HepG2 (cell line): ENCODE results near the gene RBBP8NL. TPM values are rescaled to one million over a fixed set of nuclear protein-coding genes. Genes with fewer than 3 reads are reported as not detected.

Experiments used
- ATF5 ChIP-seq: sonication (generic); formaldehyde crosslinking; IDR thresholded peaks from 2 replicates; pipeline ENCODE4 v1.4.0; 2020; ENCODE audit warnings: mild to moderate bottlenecking, low read depth, missing genetic modification reagents
- CBX1 ChIP-seq: IDR thresholded peaks from one replicate; pipeline ENCODE4 v1.6.1; 2016; ENCODE audit warnings: antibody characterized with exemption, low read depth
- KLF15 ChIP-seq: sonication (generic); formaldehyde crosslinking; IDR thresholded peaks from 2 replicates; pipeline ENCODE4 v1.8.1; 2023; ENCODE audit warnings: borderline replicate concordance, mild to moderate bottlenecking, inconsistent platforms, missing genetic modification reagents, mixed read lengths
- NCOR1 ChIP-seq: fragments of 200-600 bp; sonication (generic); IDR thresholded peaks from 2 replicates; pipeline ENCODE4 v1.7.0; 2017; ENCODE audit warnings: antibody characterized with exemption, low read length, borderline replicate concordance
- NR2F2 ChIP-seq: IDR thresholded peaks from 2 replicates; pipeline ENCODE4 v1.6.1; 2012; ENCODE audit warnings: low read depth, inconsistent platforms, borderline replicate concordance
- PATZ1 ChIP-seq: sonication (generic); formaldehyde crosslinking; IDR thresholded peaks from 2 replicates; pipeline ENCODE4 v1.4.0; 2020; ENCODE audit warnings: missing genetic modification reagents
- RERE ChIP-seq: IDR thresholded peaks from 2 replicates; pipeline ENCODE4 v1.6.1; 2016; ENCODE audit warnings: low read depth, missing genetic modification reagents, missing compliant biosample characterization
- SIX1 ChIP-seq: sonication (generic); formaldehyde crosslinking; IDR thresholded peaks from 2 replicates; pipeline ENCODE4 v1.4.0; 2020; ENCODE audit warnings: missing genetic modification reagents, borderline replicate concordance
- U2AF1 ChIP-seq: fragments of 200-400 bp; formaldehyde crosslinking; optimal IDR thresholded peaks from 2 replicates; pipeline ENCODE3; 2017; ENCODE audit warnings: mild to moderate bottlenecking, low read depth, low read length
- ZFP1 ChIP-seq: IDR thresholded peaks from 2 replicates; pipeline ENCODE4 v1.6.1; 2016
- ZNF101 ChIP-seq: sonication (generic); formaldehyde crosslinking; IDR thresholded peaks from 2 replicates; pipeline ENCODE4 v1.4.0; 2020; ENCODE audit warnings: mild to moderate bottlenecking, low read depth, missing genetic modification reagents, borderline replicate concordance
- ZNF329 ChIP-seq: sonication (generic); formaldehyde crosslinking; IDR thresholded peaks from 2 replicates; pipeline ENCODE4 v1.9.0; 2021; ENCODE audit warnings: low read depth, mild to moderate bottlenecking, missing genetic modification reagents
- ZNF350 ChIP-seq: sonication (generic); formaldehyde crosslinking; IDR thresholded peaks from 2 replicates; pipeline ENCODE4 v1.4.0; 2020; ENCODE audit warnings: mild to moderate bottlenecking, low read depth, missing genetic modification reagents, borderline replicate concordance
- ZNF546 ChIP-seq: sonication (generic); formaldehyde crosslinking; conservative IDR thresholded peaks from 2 replicates; pipeline ENCODE4 v1.8.1; 2023; ENCODE audit warnings: mild to moderate bottlenecking, missing genetic modification reagents
- ZNF576 ChIP-seq: sonication (generic); formaldehyde crosslinking; IDR thresholded peaks from 2 replicates; pipeline ENCODE4 v1.4.0; 2020; ENCODE audit warnings: mild to moderate bottlenecking, missing genetic modification reagents
- polyA plus RNA-seq, 8 experiments: library from polyadenylated mRNA; depleted of rRNA in 3 of 8; stranded (reverse) in 7 of 8; unstranded in 1 of 8; fragments of >200 nt; fragmentation: Illumina TruSeq in 4 of 8; extraction: Trizol in 4 of 8; gene quantifications; 2 replicates each; pipeline versions ENCODE4 v1.2.1 to v1.2.3, GENCODE V29; 2011 to 2016; ENCODE audit warnings: low read depth in 4 of 8, missing spikeins in 1 of 8, mixed read lengths in 1 of 8; ENCODE audit not compliant: insufficient read depth in 1 of 8
- total RNA-seq, 5 experiments: library from RNA; depleted of rRNA; stranded (reverse); fragments of >200 nt; fragmentation: Illumina TruSeq; extraction: Trizol; gene quantifications; 2 replicates each; pipeline ENCODE4 v1.2.3, GENCODE V29; 2016; ENCODE audit warnings: low read depth in 1 of 5
- TF ChIP-seq, protein P1 (sequence below): sonication (generic); formaldehyde crosslinking; IDR thresholded peaks from 2 replicates; pipeline ENCODE4 v1.4.0; 2020; ENCODE audit warnings: missing genetic modification reagents, borderline replicate concordance

The RBBP8NL gene
- total and polyA plus RNA-seq, 2 of the 13 experiments (the other 11 are each of a cell fraction or from before 2014, with no cell fraction given): 0.69 to 0.86 TPM

GRCh38 chr20:62368392-62368975 lies 58.9 kb downstream of the RBBP8NL start (continued):
- TF ChIP-seq KLF15 (CRISPR knock-in tag): peak; percentile 85; the same call in 1 of the 2 replicates
- TF ChIP-seq U2AF1: no peak
- TF ChIP-seq NCOR1: peak; percentile 78
- TF ChIP-seq ZNF329 (CRISPR knock-in tag): no peak
- TF ChIP-seq ZNF350 (CRISPR knock-in tag): peak; percentile 48; the same call in 1 of the 2 replicates
- TF ChIP-seq PATZ1: peak; percentile 94
- no peak for TF ChIP-seq ZNF101 (CRISPR knock-in tag)
- no peak for TF ChIP-seq NR2F2
- TF ChIP-seq, protein P1, sequence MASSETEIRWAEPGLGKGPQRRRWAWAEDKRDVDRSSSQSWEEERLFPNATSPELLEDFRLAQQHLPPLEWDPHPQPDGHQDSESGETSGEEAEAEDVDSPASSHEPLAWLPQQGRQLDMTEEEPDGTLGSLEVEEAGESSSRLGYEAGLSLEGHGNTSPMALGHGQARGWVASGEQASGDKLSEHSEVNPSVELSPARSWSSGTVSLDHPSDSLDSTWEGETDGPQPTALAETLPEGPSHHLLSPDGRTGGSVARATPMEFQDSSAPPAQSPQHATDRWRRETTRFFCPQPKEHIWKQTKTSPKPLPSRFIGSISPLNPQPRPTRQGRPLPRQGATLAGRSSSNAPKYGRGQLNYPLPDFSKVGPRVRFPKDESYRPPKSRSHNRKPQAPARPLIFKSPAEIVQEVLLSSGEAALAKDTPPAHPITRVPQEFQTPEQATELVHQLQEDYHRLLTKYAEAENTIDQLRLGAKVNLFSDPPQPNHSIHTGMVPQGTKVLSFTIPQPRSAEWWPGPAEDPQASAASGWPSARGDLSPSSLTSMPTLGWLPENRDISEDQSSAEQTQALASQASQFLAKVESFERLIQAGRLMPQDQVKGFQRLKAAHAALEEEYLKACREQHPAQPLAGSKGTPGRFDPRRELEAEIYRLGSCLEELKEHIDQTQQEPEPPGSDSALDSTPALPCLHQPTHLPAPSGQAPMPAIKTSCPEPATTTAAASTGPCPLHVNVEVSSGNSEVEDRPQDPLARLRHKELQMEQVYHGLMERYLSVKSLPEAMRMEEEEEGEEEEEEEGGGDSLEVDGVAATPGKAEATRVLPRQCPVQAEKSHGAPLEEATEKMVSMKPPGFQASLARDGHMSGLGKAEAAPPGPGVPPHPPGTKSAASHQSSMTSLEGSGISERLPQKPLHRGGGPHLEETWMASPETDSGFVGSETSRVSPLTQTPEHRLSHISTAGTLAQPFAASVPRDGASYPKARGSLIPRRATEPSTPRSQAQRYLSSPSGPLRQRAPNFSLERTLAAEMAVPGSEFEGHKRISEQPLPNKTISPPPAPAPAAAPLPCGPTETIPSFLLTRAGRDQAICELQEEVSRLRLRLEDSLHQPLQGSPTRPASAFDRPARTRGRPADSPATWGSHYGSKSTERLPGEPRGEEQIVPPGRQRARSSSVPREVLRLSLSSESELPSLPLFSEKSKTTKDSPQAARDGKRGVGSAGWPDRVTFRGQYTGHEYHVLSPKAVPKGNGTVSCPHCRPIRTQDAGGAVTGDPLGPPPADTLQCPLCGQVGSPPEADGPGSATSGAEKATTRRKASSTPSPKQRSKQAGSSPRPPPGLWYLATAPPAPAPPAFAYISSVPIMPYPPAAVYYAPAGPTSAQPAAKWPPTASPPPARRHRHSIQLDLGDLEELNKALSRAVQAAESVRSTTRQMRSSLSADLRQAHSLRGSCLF (CRISPR knock-in tag): no peak
- TF ChIP-seq ZFP1 (CRISPR knock-in tag): 0 out of 2 replicates have a peak, but pooled peaks have one; percentile 60
- no peak for TF ChIP-seq SIX1
- TF ChIP-seq ATF5: no peak
- TF ChIP-seq ZNF576 (CRISPR knock-in tag): 0 out of 2 replicates have a peak, but pooled peaks have one; percentile 13
- no peak for TF ChIP-seq RERE (CRISPR knock-in tag)
- no peak for TF ChIP-seq CBX1
- no peak for TF ChIP-seq ZNF546
